K562 (cell line): ENCODE results near the gene SLPI.

Experiments used
- NR2C2 ChIP-seq, 2 experiments: fragments of 200-800 bp in 1 of 2; sonication (Bioruptor generic) in 1 of 2; sonication (generic) in 1 of 2; formaldehyde crosslinking in 1 of 2; IDR thresholded peaks; 2 replicates each; pipeline versions ENCODE4 v1.6.1 to v1.8.0; 2016 to 2022; ENCODE audit warnings: mild to moderate bottlenecking in 1 of 2, missing compliant biosample characterization in 1 of 2, missing genetic modification characterization in 1 of 2, missing genetic modification reagents in 1 of 2
- ZNF436 ChIP-seq: fragments of 250-450, 450-650 bp; sonication (Bioruptor Pico); formaldehyde crosslinking; IDR thresholded peaks from 2 replicates; pipeline ENCODE4 v1.7.0; 2020; ENCODE audit warnings: mild to moderate bottlenecking

DNA sequence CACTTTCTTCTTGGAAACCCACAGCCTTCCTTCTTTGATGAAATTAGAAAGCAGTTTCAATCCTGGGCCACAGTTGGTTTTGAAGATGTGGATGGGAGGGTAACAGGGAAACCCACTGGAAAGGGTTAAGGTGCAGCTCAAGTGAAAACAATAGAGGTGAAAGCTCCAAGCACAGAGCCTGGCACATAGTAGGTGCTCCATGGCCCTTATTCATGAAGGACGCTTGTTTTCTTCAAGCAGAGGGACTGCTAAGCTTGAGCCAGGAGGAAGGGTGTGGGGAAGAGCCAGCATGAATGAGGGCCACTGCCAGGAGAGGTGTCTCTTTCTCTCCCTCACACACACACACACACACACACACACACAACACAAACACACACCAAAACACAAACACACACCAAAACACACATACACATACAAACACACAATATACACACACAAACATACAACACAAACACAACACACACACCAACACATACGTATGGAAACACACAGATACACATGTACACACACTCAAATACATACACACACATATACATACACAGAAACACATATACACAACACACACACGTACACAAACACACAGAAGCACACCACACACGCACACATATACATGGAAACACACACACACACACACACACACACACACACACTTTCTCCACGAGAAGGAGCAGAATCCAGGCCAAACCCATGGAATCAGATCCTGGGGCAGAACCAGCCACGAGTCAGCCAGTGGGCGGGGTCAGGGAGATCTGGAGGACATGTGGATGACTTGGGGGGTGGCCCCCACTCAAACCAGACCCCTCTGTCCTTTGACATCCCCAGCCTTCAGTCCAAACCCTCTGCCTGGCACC lies 28.6 kb upstream of the SLPI start:
- TF ChIP-seq NR2C2 (CRISPR knock-in tag; IDR thresholded peaks at IDR 0.05) (no peak), NR2C2 (tag; IDR thresholded peaks at IDR 0.05) (no peak), ZNF436 (no peak)
